ENCODE results near the gene FUT7. TPM values are rescaled to one million over a fixed set of nuclear protein-coding genes. Genes with fewer than 3 reads are reported as not detected.

Gene FUT7
- total RNA-seq, 1 experiment from 2014 or later, result not detected

DNA sequence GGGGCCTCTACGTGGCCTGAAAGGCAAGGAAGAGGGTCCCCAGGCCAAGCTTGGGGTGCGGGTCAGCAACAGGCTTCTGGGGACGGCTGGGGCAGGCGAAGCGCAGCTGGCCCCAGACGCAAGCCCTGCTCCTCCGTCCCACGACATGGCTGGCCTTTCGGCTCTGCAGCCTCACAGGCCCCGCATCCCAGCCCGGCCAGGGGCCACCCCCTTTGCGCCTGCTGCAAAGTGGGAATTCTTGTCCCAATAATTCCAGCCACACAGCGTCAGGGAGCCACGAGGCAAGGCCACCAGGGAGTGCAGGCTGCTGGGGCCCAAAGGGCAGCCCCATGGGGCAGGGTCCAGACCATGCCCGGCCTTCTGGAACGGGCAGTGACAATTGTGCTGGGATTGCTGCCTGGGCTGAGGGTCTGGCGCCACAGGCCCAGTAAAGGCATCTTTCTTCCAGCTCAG, 23.1 kb upstream of the FUT7 start:
- Mint-ChIP-seq H3K4me3 (no peak overlapping the region; a peak in 1 of 5 replicates), H3K9me3 (no peaks in the 10 kb centered on the region), H3K27me3 (ENCODE audit: low read depth) (peaks cover 64% of the 10 kb centered on the region), H3K36me3 (ENCODE audit: insufficient read depth in 1 of 3, low read depth in 3 of 3) (no peaks in the 10 kb centered on the region), H3K4me1 (peaks cover 2 to 7% of the 10 kb centered on the region in 2 experiments), H3K27ac (no peak overlapping the region)
- no peak overlapping the region for H3T11ph ChIP-seq (ENCODE audit: low read length)
- no peak overlapping the region for H2AK5ac ChIP-seq (ENCODE audit: insufficient read length, low read length)
- H2BK15ac ChIP-seq (ENCODE audit: low read depth, low read length), result no peak overlapping the region
- H2BK120ac ChIP-seq (ENCODE audit: low read depth, low read length, poor library complexity, severe bottlenecking), result no peak overlapping the region
- no peak overlapping the region for H3K56ac ChIP-seq (ENCODE audit: insufficient read length, low read depth, low read length)
- H3K79me2 ChIP-seq (ENCODE audit: insufficient read depth, low read length), result no peaks in the 10 kb centered on the region
- H3K9ac ChIP-seq (ENCODE audit: extremely low read depth, insufficient read length, low read length), result no peak overlapping the region
- no CpG with 5 or more reads among the region's 17 CpGs for WGBS (ENCODE audit: extremely low coverage, insufficient read length, low lambda C conversion rate)
- H2BK5ac ChIP-seq (ENCODE audit: insufficient read length, low read length), result no peak overlapping the region
- no peak overlapping the region for H4K91ac ChIP-seq (ENCODE audit: insufficient read length, low read depth, low read length)
- peak overlapping the region; percentile 49 for H3K4me2 ChIP-seq (ENCODE audit: insufficient read depth, insufficient read length, low read length)
- H4K20me1 ChIP-seq (ENCODE audit: control insufficient read depth, insufficient read depth, insufficient read length), result no peaks in the 10 kb centered on the region
- no peak overlapping the region for H4K8ac ChIP-seq (replicated peaks; ENCODE audit: insufficient read length, low read depth, low read length)
- H2AFZ ChIP-seq (ENCODE audit: low read length), result no peak overlapping the region
- H3K18ac ChIP-seq (ENCODE audit: insufficient read length, low read depth, low read length), result no peak overlapping the region
- no peak overlapping the region for H3K4ac ChIP-seq (ENCODE audit: low read depth, low read length)
- H3K9me3 ChIP-seq (ENCODE audit: control insufficient read depth, low read depth, low read length), result no peaks in the 10 kb centered on the region
- no peaks in the 10 kb centered on the region for H3K4me1 ChIP-seq (ENCODE audit: insufficient read depth, low read length)
- H2BK12ac ChIP-seq (ENCODE audit: insufficient read length, low read depth, low read length), result no peak overlapping the region
- TF ChIP-seq, protein P1, sequence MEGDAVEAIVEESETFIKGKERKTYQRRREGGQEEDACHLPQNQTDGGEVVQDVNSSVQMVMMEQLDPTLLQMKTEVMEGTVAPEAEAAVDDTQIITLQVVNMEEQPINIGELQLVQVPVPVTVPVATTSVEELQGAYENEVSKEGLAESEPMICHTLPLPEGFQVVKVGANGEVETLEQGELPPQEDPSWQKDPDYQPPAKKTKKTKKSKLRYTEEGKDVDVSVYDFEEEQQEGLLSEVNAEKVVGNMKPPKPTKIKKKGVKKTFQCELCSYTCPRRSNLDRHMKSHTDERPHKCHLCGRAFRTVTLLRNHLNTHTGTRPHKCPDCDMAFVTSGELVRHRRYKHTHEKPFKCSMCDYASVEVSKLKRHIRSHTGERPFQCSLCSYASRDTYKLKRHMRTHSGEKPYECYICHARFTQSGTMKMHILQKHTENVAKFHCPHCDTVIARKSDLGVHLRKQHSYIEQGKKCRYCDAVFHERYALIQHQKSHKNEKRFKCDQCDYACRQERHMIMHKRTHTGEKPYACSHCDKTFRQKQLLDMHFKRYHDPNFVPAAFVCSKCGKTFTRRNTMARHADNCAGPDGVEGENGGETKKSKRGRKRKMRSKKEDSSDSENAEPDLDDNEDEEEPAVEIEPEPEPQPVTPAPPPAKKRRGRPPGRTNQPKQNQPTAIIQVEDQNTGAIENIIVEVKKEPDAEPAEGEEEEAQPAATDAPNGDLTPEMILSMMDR (conservative IDR thresholded peaks at IDR 0.05), result no peak
- no peak for DNase-seq
- H3K79me1 ChIP-seq (ENCODE audit: insufficient read depth, low read depth, low read length, poor library complexity, severe bottlenecking), result no peaks in the 10 kb centered on the region
- peaks cover 2% of the 10 kb centered on the region; the same call in 1 of the 2 replicates for H3K27me3 ChIP-seq (ENCODE audit: insufficient read depth, low read length)
- H3K23ac ChIP-seq (ENCODE audit: insufficient read length, low read depth, low read length), result no peak overlapping the region
- peaks cover 6% of the 10 kb centered on the region for H3K23me2 ChIP-seq (ENCODE audit: insufficient read length, low read depth, low read length, poor library complexity, severe bottlenecking)
- H4K5ac ChIP-seq (ENCODE audit: insufficient read length, low read depth, low read length), result no peak overlapping the region
- H3K14ac ChIP-seq (ENCODE audit: insufficient read depth, low read length), result no peak overlapping the region
- no peak overlapping the region for H2BK20ac ChIP-seq (ENCODE audit: low read depth, low read length, poor library complexity, severe bottlenecking)
- no peak overlapping the region for H3K27ac ChIP-seq (ENCODE audit: insufficient read length, low read depth, low read length)

Measured in H9 (cell line).